Measurements from ENCODE around the gene EFL1.

The EFL1 gene

GRCh38 chr15:82114660-82115059 lies 147.9 kb downstream of the EFL1 start:
- DNase-seq: no peak

DNA sequence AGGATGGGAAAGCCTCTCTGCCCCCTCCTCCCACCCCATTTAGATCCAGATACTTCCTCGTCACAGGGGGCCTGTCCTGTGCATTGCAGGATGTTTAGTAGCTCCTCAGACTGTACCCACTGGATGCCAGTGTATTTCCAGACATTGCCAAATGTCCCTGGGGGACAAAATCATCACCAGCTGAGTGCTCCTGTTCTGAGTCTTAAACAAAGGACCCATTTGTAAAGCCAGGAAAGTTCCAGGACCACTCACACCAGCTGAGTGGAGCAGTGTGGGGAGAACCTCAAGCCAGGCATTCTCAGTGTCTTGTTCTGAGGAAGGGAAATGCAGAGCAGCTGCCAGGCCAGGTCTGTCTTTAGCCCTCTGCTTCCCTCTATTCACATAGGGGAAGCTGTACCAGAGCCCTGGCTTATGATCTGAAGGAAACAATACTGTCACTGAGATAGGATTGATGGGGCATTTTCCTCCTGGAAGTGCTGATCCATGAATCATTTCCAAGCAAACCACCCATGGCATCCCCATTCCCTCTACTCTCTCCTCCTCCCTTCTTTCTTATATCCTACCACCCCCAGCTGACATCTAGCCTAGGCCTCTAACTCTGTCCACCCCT lies 149.3 kb downstream of the EFL1 start:
- no peak for DNase-seq

DNA sequence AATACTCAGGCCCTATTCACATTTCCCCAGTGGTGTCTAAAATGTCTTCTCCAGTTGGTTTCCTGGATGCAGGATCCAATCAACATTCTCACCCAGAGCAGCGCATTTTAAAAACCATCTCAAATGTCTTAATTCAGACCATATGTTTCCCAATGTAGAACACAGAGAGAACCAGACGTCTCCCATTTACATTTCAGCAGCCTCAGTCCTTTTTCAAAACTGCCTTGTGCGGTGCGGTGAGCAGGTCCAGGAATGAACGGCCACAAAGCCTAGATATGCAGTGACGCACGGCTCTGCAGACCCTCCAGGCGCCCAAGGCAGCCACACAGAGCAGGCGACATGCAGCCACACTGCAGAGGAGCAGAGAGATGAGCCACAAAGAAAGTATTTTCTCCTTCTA lies 150.6 kb downstream of the EFL1 start:
- no peak for DNase-seq

DNA sequence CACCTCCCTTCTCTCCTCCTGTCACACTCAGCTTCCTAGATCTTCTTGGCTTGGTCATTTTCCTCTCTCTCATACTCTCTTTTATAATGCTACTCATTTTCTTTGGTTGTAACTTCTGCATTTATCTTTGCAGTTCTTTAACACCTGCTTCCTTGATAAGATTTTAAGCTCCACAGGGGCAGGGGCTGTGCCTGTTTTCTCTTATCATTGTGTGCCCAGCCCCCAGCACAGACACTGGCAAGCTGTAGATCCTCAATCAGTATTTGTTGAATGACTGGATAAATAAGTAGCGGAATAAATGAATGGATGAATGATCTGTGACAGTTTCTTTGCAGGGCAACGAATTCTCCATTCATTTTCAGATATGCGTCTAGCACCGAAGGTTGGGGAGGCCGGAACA lies 152.4 kb downstream of the EFL1 start:
- DNase-seq: no peak

DNA sequence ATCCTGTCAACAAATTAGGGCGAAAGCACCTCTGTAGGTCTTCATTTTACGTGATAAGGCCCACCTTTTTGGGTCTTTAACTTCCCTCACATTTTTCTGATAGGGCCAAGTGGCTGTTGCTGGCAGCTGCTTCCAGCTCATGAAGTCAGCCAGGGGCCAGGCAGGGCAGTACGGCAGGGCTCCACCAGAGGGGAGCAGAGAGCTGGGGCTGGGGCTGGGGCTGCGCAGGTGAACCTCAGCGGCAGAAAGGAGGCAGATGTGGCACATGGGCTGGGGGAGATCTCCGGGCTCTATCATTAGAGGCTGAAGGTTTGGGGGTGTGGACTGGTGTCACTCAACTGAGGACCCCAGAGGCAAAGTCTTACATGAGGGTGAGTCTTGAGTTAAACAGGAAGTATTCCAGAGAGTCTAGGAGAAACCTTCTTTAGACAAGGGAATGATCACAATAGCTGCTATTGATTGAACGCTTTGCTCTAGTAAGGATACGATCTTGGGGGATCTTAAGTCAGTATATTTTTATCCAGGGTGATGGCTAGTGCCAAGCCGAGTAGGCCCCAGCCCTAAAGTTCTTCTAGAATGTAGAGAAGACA lies 153.9 kb downstream of the EFL1 start:
- DNase-seq: peak; percentile 26

- DNase-seq: no peak
Measured at GRCh38 chr15:82106679-82107078, 155.9 kb downstream of the EFL1 start.

- DNase-seq: peak; percentile 58
Measured at GRCh38 chr15:82105451-82106215, 156.9 kb downstream of the EFL1 start.

DNA sequence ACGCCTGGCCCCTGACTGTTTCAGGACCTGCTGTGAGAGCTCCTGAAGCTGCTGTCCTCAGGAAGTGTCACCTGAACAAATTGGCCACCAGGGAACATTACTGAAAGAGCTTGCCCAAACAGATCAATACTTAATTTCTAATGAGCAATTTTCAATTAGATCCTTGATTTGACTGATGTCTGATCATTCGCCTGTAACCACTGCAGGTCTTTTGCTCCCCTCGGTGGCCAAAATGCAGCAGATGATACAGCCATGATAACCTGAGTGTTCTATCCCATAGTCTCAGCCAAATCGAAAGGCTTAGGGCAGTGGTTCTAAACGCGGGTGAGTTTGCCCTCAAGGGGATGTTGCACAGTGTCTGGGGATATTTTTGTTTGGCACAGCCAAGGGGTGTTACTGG lies 159.1 kb downstream of the EFL1 start:
- no peak for DNase-seq

- no peak for DNase-seq
Measured at GRCh38 chr15:82100111-82100929, 162.2 kb downstream of the EFL1 start.

- no peak for DNase-seq
Measured at GRCh38 chr15:82098674-82099073, 163.9 kb downstream of the EFL1 start.

DNA sequence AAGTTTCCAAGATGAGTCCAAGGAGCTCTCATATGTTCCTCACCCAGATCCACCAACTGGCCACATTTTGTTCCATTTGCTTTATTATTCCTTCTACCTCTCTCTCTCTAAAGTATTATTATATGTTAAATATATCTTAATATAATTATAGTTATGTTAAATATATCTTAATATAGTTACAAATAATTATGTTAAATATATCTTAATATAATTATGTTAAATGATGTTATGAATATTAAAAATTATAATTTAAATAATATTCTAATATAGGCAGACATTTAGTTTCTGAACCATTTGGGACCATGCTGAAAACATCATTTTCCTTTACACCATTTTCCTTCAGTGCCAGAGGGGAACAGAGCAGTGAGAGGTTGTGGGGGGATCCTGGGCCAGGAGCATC lies 166.7 kb downstream of the EFL1 start:
- DNase-seq: no peak

GRCh38 chr15:82093774-82094211 lies 168.7 kb downstream of the EFL1 start:
- DNase-seq: no peak

- no peak for DNase-seq
Measured at GRCh38 chr15:82093325-82093724, 169.2 kb downstream of the EFL1 start.

GRCh38 chr15:82091636-82092140 lies 170.8 kb downstream of the EFL1 start:
- DNase-seq: no peak

DNA sequence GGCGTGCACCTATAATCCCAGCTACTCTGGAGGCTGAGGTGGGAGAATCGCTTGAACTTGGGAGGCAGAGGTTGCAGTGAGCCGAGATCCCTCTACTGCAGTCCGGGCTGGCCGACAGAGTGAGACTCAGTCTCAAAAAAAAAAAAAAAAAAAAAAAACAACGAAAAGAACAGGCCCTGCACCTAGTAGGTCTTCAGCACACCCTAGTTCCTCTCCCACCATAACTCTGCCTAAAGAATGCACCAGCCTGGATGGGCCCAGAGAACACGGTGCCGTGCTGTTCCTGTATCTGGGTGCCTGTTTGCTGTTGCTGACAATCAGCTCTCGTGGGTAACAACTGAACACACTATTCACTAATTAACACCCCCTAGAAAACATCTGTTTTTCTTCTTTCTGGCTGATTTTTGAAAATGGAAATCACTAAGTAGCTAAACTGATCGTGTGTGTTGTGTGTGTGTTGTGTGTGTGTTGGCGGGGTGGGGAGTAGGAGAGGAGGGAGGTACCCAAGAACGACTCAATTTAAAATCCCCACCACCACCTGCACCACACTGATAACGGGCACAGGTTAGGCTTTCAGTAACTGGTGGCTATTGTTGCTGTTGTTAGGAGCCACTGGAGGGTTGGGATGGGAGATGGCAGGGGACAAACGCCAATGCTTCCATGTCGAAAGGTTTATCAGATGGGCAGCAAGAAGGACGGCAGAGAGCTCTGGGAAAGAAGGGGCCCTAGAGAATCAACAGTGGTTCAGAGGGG lies 176.1 kb downstream of the EFL1 start:
- DNase-seq: no peak

- no peak for DNase-seq
Measured at GRCh38 chr15:82081914-82082762, 180.4 kb downstream of the EFL1 start.

- DNase-seq: no peak
Measured at GRCh38 chr15:82080774-82081173, 181.8 kb downstream of the EFL1 start.

Data from NCI-H2107 (cell line).